ENCODE data around the gene PAK1.
"Not testable (repeated sequence)": the region's sequence is repeated elsewhere in the genome, so short reads cannot be mapped to it uniquely, and the experiment has no call there.

The PAK1 gene

DNA sequence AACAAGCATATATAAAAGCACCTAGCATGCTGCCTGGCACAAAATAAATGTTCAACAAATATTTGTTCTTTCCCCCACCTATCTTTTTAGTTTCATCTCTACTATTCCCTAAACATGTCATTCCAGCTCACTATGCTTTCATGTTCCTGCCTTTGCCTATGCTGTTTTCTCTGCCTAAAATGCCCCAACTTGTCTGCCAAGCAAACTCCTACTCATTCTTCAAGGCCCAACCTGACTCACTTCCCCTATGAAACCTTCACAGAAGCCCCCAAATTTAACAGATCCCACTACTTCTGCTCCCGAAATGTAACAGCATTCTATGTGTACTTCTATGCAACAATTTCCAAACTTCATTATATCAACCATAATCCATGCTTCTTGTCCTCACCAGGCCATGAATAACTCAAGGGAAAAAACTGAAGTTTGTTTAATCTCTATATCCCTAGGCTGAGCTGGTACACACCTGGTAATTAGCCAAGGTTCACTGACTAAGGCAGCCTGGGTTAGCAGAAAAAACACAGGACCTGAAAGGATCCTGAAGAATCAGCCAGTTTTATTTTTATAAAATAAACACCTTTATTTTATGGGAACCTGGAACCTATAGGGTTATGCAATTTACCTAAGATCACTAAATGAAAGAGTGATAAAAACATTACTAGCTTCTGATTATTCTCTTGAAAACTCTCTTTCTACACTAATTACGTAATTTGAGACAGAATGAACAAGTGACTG is 72.2 kb downstream of the PAK1 start:
- no peak for DNase-seq (ENCODE audit: low read depth)

DNA sequence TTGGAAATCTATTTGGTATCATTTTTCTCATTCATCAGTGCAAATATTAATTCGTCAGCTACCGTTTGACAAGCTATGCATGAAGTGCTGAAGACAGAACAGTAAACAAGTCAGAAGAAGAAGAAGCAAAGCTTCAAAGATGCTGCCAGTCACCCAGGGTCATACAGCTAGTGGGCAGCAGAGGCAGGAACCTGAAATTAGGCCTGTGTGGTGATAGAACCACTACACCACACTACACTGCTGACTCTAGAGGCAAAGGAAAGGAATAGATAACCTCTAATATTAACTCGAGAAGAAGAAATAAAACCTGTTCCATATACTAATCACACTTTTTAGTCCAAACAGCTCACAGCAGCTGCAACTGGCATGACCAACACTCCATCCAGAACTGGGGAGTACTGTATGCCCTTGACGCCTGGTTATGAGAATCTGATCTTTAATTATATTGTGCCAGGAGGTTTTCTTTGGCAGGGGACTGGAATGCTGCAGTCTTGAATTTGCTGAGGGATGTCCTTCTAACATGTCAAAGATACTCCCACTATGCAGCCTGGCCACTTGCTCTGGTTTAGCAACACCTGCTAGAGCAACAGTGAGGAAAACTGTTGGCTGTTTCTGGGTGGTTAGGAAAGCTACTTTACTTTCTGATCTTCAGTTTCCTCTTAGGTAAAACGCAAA is 73.0 kb downstream of the PAK1 start:
- DNase-seq (ENCODE audit: low read depth): no peak

DNA sequence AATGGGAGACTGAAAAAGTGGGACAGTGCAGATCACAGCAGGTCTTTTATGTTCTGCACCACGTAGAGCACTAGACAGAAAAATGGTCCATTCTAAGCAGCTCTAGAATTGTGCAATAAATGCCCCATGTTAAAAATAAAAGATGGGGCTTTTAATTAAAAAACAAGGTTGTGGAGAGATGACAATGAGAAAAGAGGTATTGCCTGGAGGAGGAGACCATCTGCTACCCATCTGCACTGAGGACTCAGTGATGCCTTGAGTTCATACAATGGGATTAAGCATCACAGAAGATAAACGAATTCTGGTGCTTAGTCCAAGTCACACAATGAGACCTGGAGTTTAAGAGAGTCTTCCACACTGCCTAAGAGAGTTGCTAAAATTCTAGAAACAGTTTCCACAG is 73.6 kb downstream of the PAK1 start:
- DNase-seq (ENCODE audit: low read depth): no peak

DNA sequence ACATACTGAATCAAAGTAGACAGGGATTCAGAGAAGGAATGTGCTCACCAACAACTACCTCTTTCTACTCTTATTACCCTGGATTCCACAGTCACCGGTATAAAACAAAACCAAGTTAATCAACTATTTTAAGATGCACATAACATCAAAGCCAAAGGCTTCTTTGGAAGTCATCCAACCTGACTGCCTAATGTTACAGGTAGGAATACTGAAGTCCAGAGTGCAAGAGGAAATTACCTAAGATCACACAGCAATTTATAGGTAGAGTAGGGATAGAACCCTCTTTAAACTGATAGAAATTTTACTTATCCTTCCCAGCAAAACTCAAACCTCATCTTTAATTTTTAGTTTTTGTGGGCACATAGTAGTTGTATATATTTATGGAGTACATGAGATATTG is 76.3 kb downstream of the PAK1 start:
- DNase-seq (ENCODE audit: low read depth): no peak

DNA sequence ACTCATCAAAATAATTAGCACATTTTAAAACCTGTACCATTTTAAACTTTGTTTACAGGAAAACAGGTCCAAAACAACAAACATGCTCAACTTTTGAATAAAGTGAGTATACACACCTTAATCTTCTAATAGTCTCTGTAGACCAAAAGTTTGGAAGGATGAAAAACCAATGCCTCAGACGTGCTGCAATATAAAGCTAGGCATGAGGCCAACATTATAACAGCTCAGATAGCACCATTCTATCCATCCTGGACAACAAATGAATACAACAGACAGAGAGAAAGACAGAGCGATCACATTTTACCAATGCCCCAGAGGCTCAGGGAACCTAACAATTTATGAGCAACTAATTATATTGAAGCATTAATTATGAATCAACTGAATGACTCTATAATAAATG is 77.0 kb downstream of the PAK1 start:
- no peak for DNase-seq (ENCODE audit: low read depth)

DNA sequence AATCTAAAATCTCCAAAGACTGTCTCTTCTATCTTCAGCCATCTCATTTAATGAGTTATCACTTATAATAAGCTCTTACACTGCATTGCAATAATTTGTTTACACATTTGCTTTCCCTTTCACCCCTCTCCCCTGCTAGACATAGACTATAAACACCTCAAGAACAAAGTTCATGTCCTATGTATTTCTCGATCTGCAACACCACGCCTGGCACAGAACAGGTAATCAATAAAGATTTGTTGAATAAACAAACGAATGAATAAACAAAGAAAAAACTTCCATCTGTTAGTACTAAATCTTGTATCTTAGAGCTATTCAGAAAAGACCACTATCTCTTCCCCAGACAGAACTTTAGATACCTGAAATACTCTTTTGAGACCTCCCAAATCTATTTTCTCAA is 77.6 kb downstream of the PAK1 start:
- DNase-seq (ENCODE audit: low read depth): no peak

DNA sequence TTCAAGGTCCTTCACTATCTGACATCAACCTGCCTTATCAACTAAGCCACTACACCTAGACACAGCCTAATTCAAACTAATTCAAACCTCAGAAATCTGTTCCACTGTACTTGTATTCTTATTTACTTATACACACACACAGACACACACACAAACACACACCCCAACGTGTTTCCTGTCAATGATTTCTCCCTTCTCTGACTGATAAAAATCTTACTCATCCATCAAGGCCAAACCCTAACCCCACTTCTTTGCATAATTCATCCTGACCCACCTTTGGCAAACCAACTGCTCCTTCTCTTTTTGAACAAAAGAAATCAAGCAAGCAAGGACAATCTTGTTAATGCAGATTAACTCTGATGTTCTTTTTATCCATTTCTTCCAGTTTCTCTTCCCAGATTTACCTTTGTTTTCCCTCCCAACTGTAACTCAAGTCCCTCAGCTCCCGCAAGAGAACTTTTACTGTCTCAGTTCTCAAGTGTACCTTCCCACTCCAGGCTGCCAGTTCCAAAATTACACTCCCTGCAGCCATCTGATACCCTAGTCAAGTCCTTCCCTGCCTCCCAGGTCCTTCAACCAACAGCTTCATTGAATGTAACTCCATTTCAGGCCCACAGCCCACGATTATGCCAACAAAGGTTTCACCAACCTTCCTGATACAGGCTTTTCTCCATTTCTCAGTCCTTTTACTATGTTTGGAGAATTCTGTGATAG is 78.3 kb downstream of the PAK1 start:
- no peak for DNase-seq (ENCODE audit: low read depth)

DNA sequence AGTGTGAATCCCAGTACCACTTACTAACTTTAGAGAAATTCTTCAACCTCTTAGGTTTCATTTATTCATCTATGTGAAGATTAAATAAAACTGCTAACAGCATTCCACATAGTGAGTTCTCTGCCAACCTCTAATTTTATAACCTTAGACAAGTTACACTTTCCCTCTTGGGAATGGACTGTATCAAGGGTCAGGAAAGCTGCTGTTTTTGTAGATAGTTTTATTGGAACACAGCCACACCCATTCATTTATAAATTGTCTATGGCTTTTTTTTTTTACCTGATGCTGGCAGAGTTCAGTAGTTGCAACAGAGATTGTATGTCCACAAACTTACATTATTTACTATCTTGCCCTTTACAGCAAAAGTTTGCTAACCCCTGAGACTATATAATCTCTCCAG is 81.1 kb downstream of the PAK1 start:
- no peak for DNase-seq (ENCODE audit: low read depth)

DNA sequence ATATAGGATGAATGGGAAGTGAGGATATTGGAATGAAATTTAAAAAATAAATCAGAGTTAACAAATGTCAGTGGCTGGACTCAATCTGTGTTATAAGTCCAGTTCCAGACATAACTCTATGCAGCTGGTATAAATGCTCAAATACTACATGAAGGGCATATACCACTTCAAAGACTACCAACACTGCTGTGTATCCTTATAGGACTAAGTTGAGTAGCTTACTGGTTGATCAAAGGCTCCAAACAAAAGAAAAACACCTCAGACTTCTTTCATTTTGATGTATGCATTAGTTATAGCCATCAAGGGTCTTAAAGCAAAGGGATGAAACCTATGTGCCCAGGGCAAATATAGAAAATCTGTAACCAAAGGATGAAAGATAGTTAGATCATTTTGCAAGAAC is 86.2 kb downstream of the PAK1 start:
- no peak for DNase-seq (ENCODE audit: low read depth)

DNA sequence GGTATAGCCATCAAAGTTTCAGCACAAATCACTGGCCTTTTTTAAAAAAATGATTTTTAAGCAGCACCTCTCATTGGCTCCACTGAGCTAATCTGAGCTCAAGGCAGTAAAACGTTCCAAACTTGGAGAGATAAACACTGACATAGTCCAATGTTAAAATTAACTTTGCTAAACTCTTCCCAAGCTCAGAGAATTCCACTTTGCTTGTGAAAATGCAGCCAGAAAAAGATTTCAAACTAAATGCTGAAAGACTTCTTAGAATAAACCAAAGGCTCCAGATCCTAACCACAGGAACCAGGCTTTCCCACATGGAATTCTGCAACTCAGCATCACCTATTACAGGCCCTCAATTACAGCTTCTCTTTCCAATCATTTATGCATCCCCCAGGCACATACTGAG is 87.7 kb downstream of the PAK1 start:
- DNase-seq (ENCODE audit: low read depth): no peak

DNA sequence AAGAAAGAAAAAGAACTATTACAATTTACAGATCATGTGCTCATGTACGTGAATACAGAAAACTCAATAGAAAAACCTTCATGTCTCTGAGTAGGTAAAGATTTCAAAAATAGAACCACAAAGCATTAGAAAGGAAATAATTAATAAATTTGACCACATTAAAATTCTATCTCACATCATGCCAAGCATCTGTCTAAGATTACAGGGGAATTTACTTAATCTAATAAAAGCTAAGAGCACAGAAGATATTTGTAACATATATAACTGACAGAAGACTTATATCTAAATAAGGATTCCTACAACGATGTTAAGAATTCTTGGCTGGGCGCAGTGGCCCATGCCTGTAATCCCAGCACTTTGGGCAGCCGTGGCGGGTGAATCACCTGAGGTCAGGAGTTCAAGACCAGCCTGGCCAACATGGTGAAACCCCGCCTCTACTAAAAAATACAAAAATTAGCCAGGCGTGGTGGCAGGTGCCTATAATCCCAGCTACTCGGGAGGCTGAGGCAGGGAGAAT is 88.6 kb downstream of the PAK1 start:
- DNase-seq (ENCODE audit: low read depth): not testable (repeated sequence)

DNA sequence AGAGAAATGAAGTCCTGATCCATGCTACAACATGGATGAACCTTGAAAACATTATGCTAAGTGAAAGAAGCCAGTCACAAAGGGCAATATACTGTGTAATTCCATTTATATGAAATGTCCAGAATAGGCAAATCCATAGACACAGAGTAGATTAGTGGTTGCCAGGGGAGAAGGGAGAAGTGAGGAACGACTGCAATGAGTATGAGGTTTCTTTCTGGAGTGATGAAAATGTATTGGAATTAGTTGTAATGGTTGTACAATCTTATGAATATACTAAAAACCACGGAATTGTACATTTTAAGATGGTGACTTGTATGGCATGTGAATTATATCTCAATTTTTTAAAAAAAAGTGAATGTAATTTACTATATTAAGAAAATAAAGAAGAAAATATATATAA is 89.3 kb downstream of the PAK1 start:
- DNase-seq (ENCODE audit: low read depth): no peak

DNA sequence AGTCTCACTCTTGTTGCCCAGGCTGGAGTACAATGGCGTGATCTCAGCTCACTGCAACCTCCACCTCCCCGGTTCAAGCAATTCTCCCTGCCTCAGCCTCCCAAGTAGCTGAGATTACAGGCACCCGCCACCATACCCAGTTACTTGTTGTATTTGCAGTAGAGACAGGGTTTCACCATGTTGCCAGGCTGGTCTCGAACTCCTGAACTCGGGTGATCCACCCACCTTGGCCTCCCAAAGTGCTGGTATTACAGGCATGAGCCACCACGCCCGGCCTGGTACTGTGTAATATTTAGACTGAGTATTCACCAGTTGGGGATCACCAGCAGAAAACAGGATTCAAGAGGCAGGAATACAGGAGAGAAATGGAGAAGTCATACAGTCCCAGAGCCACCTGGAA is 90.5 kb downstream of the PAK1 start:
- not testable (repeated sequence) for DNase-seq (ENCODE audit: low read depth)

DNA sequence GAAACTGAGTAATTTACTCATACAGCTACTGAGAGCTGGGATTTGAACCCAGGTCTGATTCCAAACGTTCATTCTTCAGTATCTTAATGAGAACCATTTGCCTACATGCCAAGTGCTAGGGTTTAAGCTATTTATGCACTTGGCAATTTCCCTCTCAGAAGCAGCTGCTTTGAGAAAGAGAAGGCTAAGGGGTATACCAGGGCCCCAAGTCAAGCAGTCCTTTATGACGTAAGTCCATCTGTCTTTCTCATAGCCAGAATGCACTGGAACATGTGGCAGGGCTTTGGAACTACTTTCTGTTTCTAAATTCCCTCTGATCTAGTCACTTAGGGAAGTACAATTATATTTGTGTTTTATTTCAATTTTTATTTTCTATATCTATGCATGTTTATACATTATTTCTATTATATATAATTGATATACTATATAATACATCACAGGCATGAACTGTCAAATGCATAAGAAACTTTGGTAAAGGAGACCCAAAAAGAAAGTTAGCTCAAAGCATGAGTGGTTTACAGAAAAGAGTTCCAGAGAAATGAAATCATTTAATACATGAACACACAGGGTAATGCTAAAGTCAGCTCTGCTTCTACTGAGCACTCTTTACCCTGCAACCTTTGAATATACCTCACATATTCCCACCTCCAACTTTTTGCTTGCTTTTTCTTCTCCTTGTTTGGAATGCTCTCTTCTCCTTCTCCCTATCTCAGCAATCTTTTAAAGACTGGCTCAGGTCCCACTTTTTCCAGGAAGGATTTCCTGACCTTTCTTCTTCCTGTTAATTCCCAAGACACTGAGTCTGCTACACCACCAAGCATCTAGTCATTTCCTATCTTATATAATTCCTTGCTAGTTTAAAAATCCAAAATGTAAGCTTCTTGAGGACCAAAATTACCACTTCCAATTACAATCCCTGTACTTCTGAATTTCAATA is 91.9 kb downstream of the PAK1 start:
- peak; percentile 48 for DNase-seq (ENCODE audit: low read depth)

DNA sequence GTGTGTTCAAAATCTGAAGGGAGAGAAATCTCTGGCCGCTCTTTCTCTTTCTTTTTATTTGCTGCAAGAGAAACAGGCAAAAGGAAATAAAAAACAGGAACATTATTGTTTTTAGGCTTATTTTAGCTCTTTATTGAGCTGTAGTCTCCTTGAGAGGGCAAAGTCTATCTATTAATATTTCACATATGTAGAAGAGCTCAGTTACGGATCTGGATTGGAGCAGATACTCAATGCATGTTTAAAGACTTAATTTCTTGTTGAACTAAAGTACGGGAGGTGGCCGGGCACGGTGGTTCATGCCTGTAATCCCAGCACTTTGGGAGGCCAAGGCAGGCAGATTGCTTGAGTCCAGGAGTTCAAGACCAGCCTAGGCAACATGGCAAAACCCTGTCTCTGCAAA is 94.0 kb downstream of the PAK1 start:
- no peak for DNase-seq (ENCODE audit: low read depth)

DNA sequence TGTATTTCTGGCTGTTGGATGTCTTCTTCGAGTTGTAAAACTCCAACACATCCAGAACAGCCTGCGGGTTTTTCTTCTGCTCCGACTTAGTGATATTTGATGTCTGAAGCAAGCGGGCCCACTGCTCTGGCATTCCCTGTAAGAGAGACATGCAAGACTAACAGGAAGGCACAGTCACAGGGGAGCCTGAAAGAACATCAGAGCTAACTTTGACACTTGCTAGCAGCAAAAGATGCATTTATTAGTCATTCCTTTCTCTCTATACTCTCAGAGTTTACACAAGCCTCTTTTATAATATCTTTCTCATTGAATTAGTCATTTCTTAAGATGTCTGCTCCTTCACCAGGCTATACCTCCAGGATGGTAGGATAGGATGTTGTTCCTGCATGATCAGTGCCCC is 94.6 kb downstream of the PAK1 start:
- peak; percentile 82 for DNase-seq (ENCODE audit: low read depth)

DNA sequence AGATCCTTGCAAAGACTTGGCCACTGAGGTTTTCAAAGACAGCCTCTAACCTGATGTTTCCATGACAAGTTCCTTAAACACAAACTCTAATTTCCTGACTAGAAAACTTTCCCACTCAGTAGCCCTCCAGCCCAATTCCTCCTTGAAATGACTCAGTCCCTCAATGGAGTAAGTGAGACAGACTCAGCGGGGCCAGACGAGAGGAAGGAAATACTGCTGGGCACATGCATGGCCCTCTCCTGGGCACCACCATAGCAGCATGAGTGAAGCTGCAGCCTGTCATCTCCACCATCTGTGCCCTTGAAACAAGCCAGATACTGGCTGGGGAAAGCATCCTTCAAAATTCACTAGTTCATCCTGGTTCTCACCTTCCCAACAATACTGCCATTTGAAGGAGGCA is 96.2 kb downstream of the PAK1 start:
- DNase-seq (ENCODE audit: low read depth): peak; percentile 67

DNA sequence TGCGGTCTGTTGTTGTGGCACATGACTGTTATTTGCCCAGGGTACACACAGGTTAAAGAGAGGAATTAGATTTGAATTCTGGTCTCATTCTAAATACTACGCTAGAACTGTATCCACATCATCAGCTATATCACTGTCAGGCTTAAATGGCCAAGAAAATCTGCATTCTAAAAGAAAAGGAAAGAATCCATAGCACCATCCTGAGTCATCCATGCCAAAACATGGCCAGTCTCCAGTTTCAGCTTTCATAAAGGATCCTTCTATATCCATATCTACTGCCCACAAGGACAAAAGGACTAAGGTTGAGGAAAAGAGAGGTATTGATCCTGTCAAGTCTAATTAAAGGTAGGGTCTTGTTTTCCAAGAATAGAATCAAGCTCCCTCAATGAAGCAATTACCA is 98.8 kb downstream of the PAK1 start:
- peak; percentile 43 for DNase-seq (ENCODE audit: low read depth)

DNA sequence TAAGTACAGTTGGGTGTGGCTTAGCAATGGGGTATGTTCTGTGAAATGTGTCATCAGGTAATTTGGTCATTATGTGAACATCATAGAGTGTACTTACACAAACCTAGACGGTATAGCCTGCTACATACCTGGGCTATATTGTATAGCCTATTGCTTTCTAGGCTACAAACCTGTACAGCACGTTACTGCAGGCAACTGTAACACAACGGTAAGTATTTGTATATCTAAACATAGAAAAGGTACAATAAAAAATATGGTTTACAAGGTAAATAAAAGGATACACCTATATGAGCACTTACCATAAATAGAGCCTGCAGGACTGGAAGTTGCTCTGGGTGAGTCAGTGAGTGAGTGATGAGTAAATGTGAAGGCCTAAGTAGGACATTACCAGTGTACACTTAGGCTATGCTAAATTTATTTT is 99.3 kb downstream of the PAK1 start:
- DNase-seq (ENCODE audit: low read depth): peak; percentile 54

DNA sequence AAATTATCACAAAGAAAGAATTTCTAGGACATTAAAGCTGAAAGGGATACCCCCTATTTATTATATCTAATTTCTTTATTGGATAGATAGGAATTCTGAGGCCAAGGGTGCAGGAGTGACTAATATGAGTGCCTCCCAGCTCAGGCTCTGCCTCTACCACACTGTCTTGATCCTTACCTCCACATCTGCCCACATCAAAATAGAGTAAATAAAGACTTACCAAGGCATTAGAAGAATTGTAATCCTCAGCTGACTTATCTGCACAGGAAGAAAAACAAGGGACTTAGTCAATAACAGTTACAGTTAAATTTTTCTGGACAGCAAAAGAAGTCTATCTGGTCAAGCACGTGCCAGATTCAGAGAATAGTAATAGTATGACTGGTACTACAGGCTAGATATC is 99.8 kb downstream of the PAK1 start:
- DNase-seq (ENCODE audit: low read depth): no peak

DNA sequence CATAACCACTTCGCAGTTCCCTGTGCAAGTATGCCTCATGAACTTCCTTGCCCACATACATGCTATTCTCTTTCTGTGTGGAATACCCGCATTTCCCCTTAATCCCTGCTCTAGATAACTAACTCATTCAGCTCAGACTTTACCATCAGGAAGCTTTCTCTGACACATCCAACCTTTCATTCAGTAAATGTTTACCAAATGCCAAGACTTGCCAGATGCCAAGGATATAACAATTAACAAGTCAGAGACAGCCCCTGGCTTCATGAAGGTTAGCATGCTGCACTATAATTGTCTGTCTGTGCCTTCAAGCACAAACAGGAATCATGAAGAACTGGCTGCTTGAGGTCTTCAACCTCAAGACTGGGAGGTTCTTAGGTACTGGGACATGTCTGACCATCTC is 101.2 kb downstream of the PAK1 start:
- no peak for DNase-seq (ENCODE audit: low read depth)

DNA sequence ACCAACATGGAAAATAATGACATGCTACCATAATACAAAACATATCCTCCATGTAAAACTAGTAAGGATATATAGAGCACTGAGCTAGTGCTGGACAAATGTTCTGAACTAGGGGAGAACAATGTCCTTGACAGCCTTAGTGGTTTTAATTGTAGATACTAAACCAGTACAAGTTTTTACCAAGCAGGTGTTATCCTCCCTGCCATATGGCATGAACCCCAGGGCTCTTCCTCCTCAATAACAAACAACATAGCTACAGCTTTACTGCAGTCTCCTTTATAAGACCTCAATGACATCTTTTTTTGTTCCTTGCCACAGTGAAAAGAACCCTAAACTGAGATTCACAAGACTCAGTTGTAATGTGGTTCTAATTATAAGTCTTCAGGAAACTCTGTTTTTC is 102.2 kb downstream of the PAK1 start:
- no peak for DNase-seq (ENCODE audit: low read depth)
